ENCODE results near the gene MOB1B.

Gene MOB1B

DNA sequence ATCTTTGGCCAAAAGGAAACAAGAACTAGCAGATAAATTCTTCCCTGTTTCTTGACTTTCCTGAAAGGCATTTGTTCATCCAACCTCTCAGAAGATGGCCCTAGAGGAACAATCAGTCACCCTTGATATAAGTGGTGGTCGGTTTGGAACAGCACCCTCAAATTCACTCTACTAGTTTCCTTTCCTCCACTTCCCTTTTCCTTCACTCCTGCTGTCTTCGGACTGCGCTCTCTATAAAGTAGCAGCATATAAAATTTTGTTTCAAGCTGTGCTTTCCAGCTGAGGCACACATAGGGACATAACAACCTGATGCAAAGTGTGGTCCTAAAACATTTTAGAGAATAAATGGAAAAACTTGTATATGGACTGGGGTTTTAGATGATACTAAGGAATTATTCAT, 29.0 kb upstream of the MOB1B start:
- Histone ChIP-seq H3K36me3 (no peaks in the 10 kb centered on the region), H3K9me3 (no peaks in the 10 kb centered on the region), H3K27me3 (no peaks in the 10 kb centered on the region), H3K4me3 (ENCODE audit: low read depth, low read length) (no peak overlapping the region), H3K4me1 (no peaks in the 10 kb centered on the region; the same call in 1 of the 2 replicates)
- DNase-seq, result no peak
- TF ChIP-seq, protein P1, sequence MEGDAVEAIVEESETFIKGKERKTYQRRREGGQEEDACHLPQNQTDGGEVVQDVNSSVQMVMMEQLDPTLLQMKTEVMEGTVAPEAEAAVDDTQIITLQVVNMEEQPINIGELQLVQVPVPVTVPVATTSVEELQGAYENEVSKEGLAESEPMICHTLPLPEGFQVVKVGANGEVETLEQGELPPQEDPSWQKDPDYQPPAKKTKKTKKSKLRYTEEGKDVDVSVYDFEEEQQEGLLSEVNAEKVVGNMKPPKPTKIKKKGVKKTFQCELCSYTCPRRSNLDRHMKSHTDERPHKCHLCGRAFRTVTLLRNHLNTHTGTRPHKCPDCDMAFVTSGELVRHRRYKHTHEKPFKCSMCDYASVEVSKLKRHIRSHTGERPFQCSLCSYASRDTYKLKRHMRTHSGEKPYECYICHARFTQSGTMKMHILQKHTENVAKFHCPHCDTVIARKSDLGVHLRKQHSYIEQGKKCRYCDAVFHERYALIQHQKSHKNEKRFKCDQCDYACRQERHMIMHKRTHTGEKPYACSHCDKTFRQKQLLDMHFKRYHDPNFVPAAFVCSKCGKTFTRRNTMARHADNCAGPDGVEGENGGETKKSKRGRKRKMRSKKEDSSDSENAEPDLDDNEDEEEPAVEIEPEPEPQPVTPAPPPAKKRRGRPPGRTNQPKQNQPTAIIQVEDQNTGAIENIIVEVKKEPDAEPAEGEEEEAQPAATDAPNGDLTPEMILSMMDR (IDR thresholded peaks at IDR 0.05; ENCODE audit: low read depth, low read length), result no peak

DNA sequence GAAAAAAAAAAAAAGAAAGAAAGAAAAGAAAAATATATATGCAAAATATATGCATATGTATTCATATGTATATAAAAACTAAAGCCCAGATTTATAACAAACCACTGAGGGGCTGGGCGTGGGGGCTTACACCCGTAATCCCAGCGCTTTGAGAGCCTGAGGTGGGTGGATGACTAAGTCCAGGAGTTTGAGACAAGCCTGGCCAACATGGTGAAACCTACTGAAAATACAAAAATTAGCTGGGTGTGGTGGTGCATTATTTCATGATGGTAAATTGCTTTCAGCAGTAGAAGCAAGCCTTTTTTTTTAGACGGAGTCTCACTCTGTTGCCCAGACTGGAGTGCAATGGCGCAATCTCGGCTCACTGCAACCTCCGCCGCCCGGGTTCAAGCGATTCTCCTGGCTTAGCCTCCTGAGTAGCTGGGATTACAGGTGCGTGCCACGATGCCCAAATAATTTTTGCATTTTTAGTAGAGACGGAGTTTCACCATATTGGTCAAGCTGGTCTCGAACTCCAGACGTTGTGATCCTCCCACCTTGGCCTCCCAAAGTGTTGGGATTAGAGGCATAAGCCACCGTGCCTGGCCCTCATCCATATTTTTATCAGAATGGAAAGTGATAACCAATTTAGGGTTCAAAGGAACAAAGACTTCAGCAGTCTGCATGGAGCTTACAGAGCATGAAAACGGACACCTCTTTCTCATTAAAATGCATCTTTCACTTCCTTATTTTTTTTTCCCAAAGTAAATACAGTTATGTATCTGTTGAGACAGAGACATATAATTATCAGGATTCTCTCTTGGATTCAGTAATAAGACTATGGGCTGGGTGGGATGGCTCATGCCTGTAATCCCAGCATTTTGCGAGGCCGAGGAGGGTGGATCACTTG, 27.7 kb upstream of the MOB1B start:
- TF ChIP-seq, protein P1 (IDR thresholded peaks at IDR 0.05; ENCODE audit: low read depth, low read length), result no peak
- Histone ChIP-seq H3K27me3 (no peaks in the 10 kb centered on the region), H3K36me3 (no peaks in the 10 kb centered on the region), H3K4me3 (ENCODE audit: low read depth, low read length) (no peak overlapping the region), H3K9me3 (no peaks in the 10 kb centered on the region), H3K4me1 (no peaks in the 10 kb centered on the region; the same call in 1 of the 2 replicates)
- DNase-seq, result no peak

DNA sequence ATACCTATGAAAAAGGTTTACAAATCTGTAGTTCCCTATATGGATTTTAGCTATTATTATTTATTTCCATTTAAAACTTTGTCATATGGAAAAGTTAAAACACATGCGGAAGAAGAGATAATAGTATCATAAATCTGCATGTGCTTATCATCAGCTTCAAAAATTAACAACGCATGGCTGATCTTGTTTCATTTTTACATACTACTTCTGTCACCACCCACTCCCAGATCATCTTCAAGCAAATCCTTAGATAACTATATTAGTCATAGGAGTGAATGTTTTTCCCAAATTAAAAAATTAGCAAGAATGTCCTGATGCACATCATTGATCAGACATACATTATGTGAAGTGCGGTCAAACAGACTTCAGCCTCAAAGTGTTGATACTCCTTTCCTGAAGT, 24.6 kb upstream of the MOB1B start:
- H3K27me3 ChIP-seq, result no peaks in the 10 kb centered on the region
- H3K4me1 ChIP-seq, result no peaks in the 10 kb centered on the region; the same call in 1 of the 2 replicates
- H3K4me3 ChIP-seq (ENCODE audit: low read depth, low read length), result no peak overlapping the region
- H3K9me3 ChIP-seq, result no peaks in the 10 kb centered on the region
- no peak for DNase-seq
- TF ChIP-seq, protein P1 (IDR thresholded peaks at IDR 0.05; ENCODE audit: low read depth, low read length), result no peak
- no peaks in the 10 kb centered on the region for H3K36me3 ChIP-seq

DNA sequence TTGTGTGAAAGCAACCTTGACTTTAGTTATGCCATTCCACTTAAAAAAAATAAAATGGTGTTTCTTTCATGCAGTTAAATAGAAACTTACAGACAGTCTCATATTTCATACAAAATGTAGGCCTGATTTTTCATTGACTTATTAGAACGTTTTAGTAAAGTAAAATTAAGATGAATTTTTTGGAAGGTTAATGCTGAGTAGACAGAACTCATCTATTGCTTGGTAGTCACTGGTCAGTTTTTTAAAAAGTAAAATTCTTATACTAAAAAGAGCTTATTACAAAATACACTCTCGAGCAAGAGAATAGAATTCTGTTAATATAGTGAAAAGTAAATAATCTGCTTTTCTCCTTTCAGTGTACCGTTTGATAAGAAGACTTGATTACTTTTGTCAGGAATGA, 21.4 kb upstream of the MOB1B start:
- DNase-seq, result no peak
- H3K4me3 ChIP-seq (ENCODE audit: low read depth, low read length), result no peak overlapping the region
- H3K9me3 ChIP-seq, result no peaks in the 10 kb centered on the region
- TF ChIP-seq, protein P1 (IDR thresholded peaks at IDR 0.05; ENCODE audit: low read depth, low read length), result no peak
- H3K36me3 ChIP-seq, result no peaks in the 10 kb centered on the region
- no peaks in the 10 kb centered on the region for H3K27me3 ChIP-seq
- no peaks in the 10 kb centered on the region; the same call in 1 of the 2 replicates for H3K4me1 ChIP-seq

DNA sequence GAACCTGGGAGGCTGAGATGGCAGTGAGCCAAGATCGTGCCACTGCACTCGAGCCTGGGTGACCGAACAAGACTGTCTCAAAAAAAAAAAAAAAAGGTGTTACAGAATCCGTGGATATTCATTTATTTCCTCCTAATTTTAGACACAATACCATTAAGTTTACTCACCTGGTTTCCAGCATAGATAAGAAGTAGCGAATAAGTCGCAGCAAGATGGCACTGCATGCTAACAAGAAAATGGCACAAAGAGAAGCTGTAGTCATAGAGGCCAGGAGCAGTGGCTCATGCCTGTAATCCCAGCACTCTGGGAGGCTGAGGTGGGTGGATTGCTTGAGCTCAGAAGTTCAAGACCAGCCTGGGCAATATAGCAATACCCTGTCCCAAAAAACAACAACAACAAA, 17.0 kb upstream of the MOB1B start:
- TF ChIP-seq, protein P1 (IDR thresholded peaks at IDR 0.05; ENCODE audit: low read depth, low read length), result no peak
- H3K9me3 ChIP-seq, result no peaks in the 10 kb centered on the region
- H3K36me3 ChIP-seq, result no peaks in the 10 kb centered on the region
- DNase-seq, result no peak
- H3K4me3 ChIP-seq (ENCODE audit: low read depth, low read length), result no peak overlapping the region
- no peaks in the 10 kb centered on the region for H3K27me3 ChIP-seq
- H3K4me1 ChIP-seq, result no peaks in the 10 kb centered on the region

DNA sequence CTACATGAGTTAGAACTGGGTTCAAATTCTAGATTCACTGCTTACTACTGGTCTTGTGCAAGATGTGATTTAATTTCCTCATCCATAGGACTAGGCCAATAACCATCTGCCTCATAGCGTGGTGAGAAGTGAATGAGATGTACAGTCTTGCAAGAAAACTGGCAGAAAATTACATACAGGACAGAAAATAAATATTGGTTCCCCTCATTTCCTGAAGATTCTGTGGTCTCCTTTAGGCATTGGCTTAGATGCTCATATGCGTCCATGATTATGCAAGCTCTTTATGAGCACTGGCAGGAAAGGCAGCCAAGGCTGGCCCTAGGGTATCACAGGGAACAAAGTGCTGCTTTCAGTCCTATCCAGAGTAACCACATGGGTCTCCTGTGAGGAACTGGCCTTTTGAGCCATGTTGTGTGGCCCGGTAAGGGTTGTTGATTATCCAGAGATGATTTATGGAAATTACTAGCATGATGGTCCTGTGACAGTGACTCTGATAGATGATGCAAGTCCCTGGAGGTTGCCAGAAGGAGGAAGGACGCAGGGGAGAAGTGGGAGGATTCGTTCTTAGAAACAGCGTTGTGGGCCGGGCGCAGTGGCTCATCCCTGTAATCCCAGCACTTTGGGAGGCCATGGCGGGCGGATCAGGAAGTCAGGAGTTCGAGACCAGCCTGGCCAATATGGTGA, 9.9 kb upstream of the MOB1B start:
- Histone ChIP-seq H3K4me3 (ENCODE audit: low read depth, low read length) (no peak overlapping the region), H3K36me3 (no peaks in the 10 kb centered on the region), H3K4me1 (no peaks in the 10 kb centered on the region), H3K9me3 (no peaks in the 10 kb centered on the region), H3K27me3 (no peaks in the 10 kb centered on the region)
- DNase-seq, result no peak
- TF ChIP-seq, protein P1 (IDR thresholded peaks at IDR 0.05; ENCODE audit: low read depth, low read length), result no peak
